Measurements from ENCODE around the gene HOXD10. TPM values are rescaled to one million over a fixed set of nuclear protein-coding genes. Genes with fewer than 3 reads are reported as not detected.

HOXD10 gene
- total and polyA plus RNA-seq, 9 of the 15 experiments (the other 6 are each of a cell fraction or from before 2014, with no cell fraction given), result not detected

- ChIA-PET POLR2A (interaction anchor here (0.6 kb wide), 1 partner anchor 28 kb away, joined by 3 read pairs; no protein-coding TSS in a partner anchor), CTCF (ENCODE audit: low intra/inter-chr PET ratio) (no interaction called here)
- in situ Hi-C loops (cut with MboI) (no loop called here), intact Hi-C loops (cut with micrococcal nuclease) (no loop called here)
- ATAC-seq (no peak), DNase-seq (ENCODE audit: extremely low read depth in 1 of 4, low spot score in 3 of 4) (no peak), FAIRE-seq (no peak)
- TF ChIP-seq RBBP5 (IDR thresholded peaks at IDR 0.05; ENCODE audit: borderline replicate concordance, insufficient read depth, low read length, poor library complexity, severe bottlenecking) (no peak), ATF1 (CRISPR knock-in tag; IDR thresholded peaks at IDR 0.05) (no peak), ATF1 (tag; IDR thresholded peaks at IDR 0.05) (no peak), L3MBTL2 (IDR thresholded peaks at IDR 0.05) (no peak), POLR2A (conservative IDR thresholded peaks at IDR 0.05) (no peak), ZBTB11 (CRISPR knock-in tag; IDR thresholded peaks at IDR 0.05) (no peak), MEIS2 (IDR thresholded peaks at IDR 0.05; ENCODE audit: partially characterized antibody) (no peak), KDM5B (IDR thresholded peaks at IDR 0.05; ENCODE audit: insufficient replicate concordance, low read depth, low read length) (no peak), HBP1 (CRISPR knock-in tag; IDR thresholded peaks at IDR 0.05) (no peak)
- Histone ChIP-seq H3K9me3 (replicated peaks; ENCODE audit: control insufficient read depth, insufficient read depth, low read depth, low read length) (no peaks in the 10 kb centered on the region), H3K79me2 (ENCODE audit: control insufficient read depth, insufficient read depth, low read length) (no peaks in the 10 kb centered on the region), H3K9ac (ENCODE audit: insufficient read depth in 1 of 2, low read depth in 2 of 2, low read length in 2 of 2) (no peak overlapping the region), H3K4me1 (replicated peaks in 1 of 2; ENCODE audit: control insufficient read depth in 2 of 2, insufficient read depth in 2 of 2, low read length in 2 of 2) (peaks cover 0 to 18% of the 10 kb centered on the region in 2 experiments; a peak in 2 of 5 replicates), H3K36me3 (ENCODE audit: control insufficient read depth, insufficient read depth, low read length) (no peaks in the 10 kb centered on the region), H3K9me1 (ENCODE audit: control insufficient read depth, insufficient read depth, low read length) (no peaks in the 10 kb centered on the region), H3K27ac (ENCODE audit: extremely low read depth, low read depth, low read length) (no peak overlapping the region), H3K4me2 (ENCODE audit: insufficient read depth, low read length) (no peak overlapping the region), H3K4me3 (no peak overlapping the region), H2AFZ (ENCODE audit: low read depth, low read length) (no peak overlapping the region), H3K27me3 (ENCODE audit: control insufficient read depth in 2 of 2, insufficient read depth in 2 of 2, low read length in 2 of 2) (peaks cover 68 to 73% of the 10 kb centered on the region in 2 experiments), H4K20me1 (replicated peaks; ENCODE audit: control insufficient read depth, insufficient read depth, low read length) (peaks cover 8% of the 10 kb centered on the region)
- BruUV-seq (replicated peaks), result no TSS peak
- 24% methylated on average over 41 of the region's 43 CpGs for WGBS (ENCODE audit: insufficient coverage, low coverage, missing lambda C conversion rate)
Measured at GRCh38 chr2:176157499-176158185, 41.1 kb downstream of the HOXD10 start.
